GM12878 (cell line): ENCODE measurements around the gene COL25A1. TPM values are rescaled to one million over a fixed set of nuclear protein-coding genes. Genes with fewer than 3 reads are reported as not detected.

ENCODE experiments used
- ATAC-seq: fragments of 200-7000 bp; cut with Tn5 transposase; 3 replicates; pipeline ENCODE4 v1.9.1; 2020; ENCODE audit warnings: mild to moderate bottlenecking, moderate library complexity
- BruUV-seq: library from RNA; stranded (reverse); fragments of 400-500 nt; replicated peaks from 2 replicates; lab custom pipeline; 2021; lab: Mats Ljungman, UMichigan
- CTCF ChIA-PET: fragments of 300-600 bp; sonication (Branson Sonifier 250); formaldehyde crosslinking; extraction: SDS; loops from one replicate; lab custom pipeline; 2021; ENCODE audit warnings: inconsistent platforms; lab: Yijun Ruan, JAX
- POLR2A ChIA-PET: fragments of 350-600 bp; formaldehyde crosslinking; extraction: SDS; loops from one replicate; lab custom pipeline; 2021; ENCODE audit warnings: inconsistent platforms; lab: Charles Lee
- RAD21 ChIA-PET: fragments of 300-600 bp; sonication (Branson Sonifier 250); formaldehyde crosslinking; loops from one replicate; lab custom pipeline; 2023; ENCODE audit warnings: antibody characterized with exemption; ENCODE audit not compliant: unreplicated experiment; lab: Charles Lee
- SMC1A ChIA-PET: fragments of 300-600 bp; sonication (Branson Sonifier 250); formaldehyde crosslinking; loops from one replicate; lab custom pipeline; 2023; ENCODE audit not compliant: unreplicated experiment, uncharacterized antibody; lab: Charles Lee
- DNase-seq: peaks from one replicate; pipeline ENCODE4 v3.0.0-alpha.2; 2011; ENCODE audit warnings: low read depth, low spot score
- FAIRE-seq: peaks from 3 replicates; lab custom pipeline; 2011; peaks lifted over from hg19 to GRCh38; lab: Jason Lieb, UNC
- H2AFZ ChIP-seq: 2 replicates; pipeline ENCODE4 v1.6.0; 2011; ENCODE audit warnings: low read depth, low read length, control low read depth; ENCODE audit not compliant: control insufficient read depth
- H3K27ac ChIP-seq: 2 replicates; pipeline ENCODE4 v1.5.1; 2011; ENCODE audit warnings: control low read depth; ENCODE audit not compliant: control insufficient read depth, insufficient read depth
- H3K27me3 ChIP-seq, 2 experiments: replicated peaks in 1 of 2; 2 replicates each; pipeline versions ENCODE4 v1.6.0 to v1.6.1; 2011; ENCODE audit warnings: low read length in 1 of 2; ENCODE audit not compliant: control insufficient read depth in 2 of 2, insufficient read depth in 2 of 2
- H3K36me3 ChIP-seq, 2 experiments: 2 replicates each; pipeline ENCODE4 v1.5.1; 2011; ENCODE audit warnings: low read length in 1 of 2; ENCODE audit not compliant: control insufficient read depth in 2 of 2, insufficient read depth in 2 of 2
- H3K4me1 ChIP-seq: 2 replicates; pipeline ENCODE4 v1.6.1; 2011; ENCODE audit warnings: mild to moderate bottlenecking, low read length, moderate library complexity, mixed read lengths; ENCODE audit not compliant: control insufficient read depth, insufficient read depth
- H3K4me2 ChIP-seq: 2 replicates; pipeline ENCODE4 v1.6.0; 2011; ENCODE audit warnings: control low read depth; ENCODE audit not compliant: control insufficient read depth, insufficient read depth
- H3K4me3 ChIP-seq: fragments of 200-600 bp; sonication (generic); 2 replicates; pipeline ENCODE4 v1.5.1; 2016
- H3K79me2 ChIP-seq: 2 replicates; pipeline ENCODE4 v1.6.0; 2011; ENCODE audit warnings: low read length; ENCODE audit not compliant: control insufficient read depth, insufficient read depth
- H3K9ac ChIP-seq: 2 replicates; pipeline ENCODE4 v1.8.0; 2011; ENCODE audit warnings: low read length, control low read depth, mixed read lengths; ENCODE audit not compliant: control insufficient read depth, insufficient read depth
- H3K9me3 ChIP-seq: replicated peaks from 3 replicates; pipeline ENCODE4 v1.5.1; 2011; ENCODE audit warnings: mild to moderate bottlenecking, low read length; ENCODE audit not compliant: control insufficient read depth, insufficient read depth
- H4K20me1 ChIP-seq: 2 replicates; pipeline ENCODE4 v1.6.0; 2011; ENCODE audit not compliant: control insufficient read depth, insufficient read depth
- BACH1 ChIP-seq: fragments of 450-650 bp; IDR thresholded peaks from 2 replicates; pipeline ENCODE4 v1.6.1; 2017; ENCODE audit warnings: mild to moderate bottlenecking, borderline replicate concordance
- BHLHE40 ChIP-seq, 2 experiments: fragments of 450-650 bp in 1 of 2; IDR thresholded peaks; 2 replicates each; pipeline ENCODE4 v1.6.1; 2011 to 2017; ENCODE audit warnings: low read depth in 2 of 2, borderline replicate concordance in 1 of 2, improper control_type of control experiment in 1 of 2, low read length in 1 of 2, mild to moderate bottlenecking in 1 of 2
- BMI1 ChIP-seq: fragments of 450-650 bp; IDR thresholded peaks from 2 replicates; pipeline ENCODE4 v1.6.1; 2016; ENCODE audit warnings: mild to moderate bottlenecking, moderate library complexity, borderline replicate concordance
- EED ChIP-seq: sonication (generic); IDR thresholded peaks from 2 replicates; pipeline ENCODE4 v1.6.1; 2016; ENCODE audit warnings: antibody characterized with exemption, low read depth
- KAT2A ChIP-seq: conservative IDR thresholded peaks from 2 replicates; pipeline ENCODE4 v1.6.1; 2011; ENCODE audit warnings: low read depth, low read length; ENCODE audit not compliant: control insufficient read depth
- NBN ChIP-seq: fragments of 450-650 bp; IDR thresholded peaks from 2 replicates; pipeline ENCODE4 v1.6.1; 2016
- NFYB ChIP-seq: IDR thresholded peaks from 2 replicates; pipeline ENCODE4 v1.6.1; 2011; ENCODE audit warnings: low read depth, mild to moderate bottlenecking, low read length, improper control_type of control experiment, moderate library complexity; ENCODE audit not compliant: insufficient read depth
- SREBF1 ChIP-seq: IDR thresholded peaks from 2 replicates; pipeline ENCODE4 v1.6.1; 2012; ENCODE audit warnings: mild to moderate bottlenecking, low read length
- ZBTB4 ChIP-seq: fragments of 450-650 bp; formaldehyde crosslinking; IDR thresholded peaks from 2 replicates; pipeline ENCODE4 v1.4.0; 2022; ENCODE audit warnings: mild to moderate bottlenecking, moderate library complexity
- WGBS: methylation state at CpG from one replicate; pipeline ENCODE4 v1.1.6; 2016; ENCODE audit warnings: low lambda C conversion rate; ENCODE audit not compliant: insufficient replicate concordance, insufficient coverage; ENCODE audit errors: missing lambda C conversion rate; 5-methylcytosine and 5-hydroxymethylcytosine counted together
- in situ Hi-C: fragments of 300-500 bp; cut with MboI; formaldehyde crosslinking; loops from 9 replicates; pipeline ENCODE4 v1.14.3; 2018; ENCODE audit warnings: mixed read lengths
- intact Hi-C: fragments of 100-400 bp; cut with micrococcal nuclease; formaldehyde crosslinking; loops from one replicate; pipeline ENCODE4 v1.14.2; 2022; ENCODE audit not compliant: unreplicated experiment
- polyA plus RNA-seq, 11 experiments: library from polyadenylated mRNA; depleted of rRNA in 4 of 11; unstranded in 6 of 11; stranded (reverse) in 5 of 11; fragments of >200 nt; fragmentation: Nextera tagmentation in 4 of 11; fragmentation: Illumina TruSeq in 1 of 11; extraction: Ambion mirVana in 4 of 11; extraction: Trizol in 1 of 11; gene quantifications; 1 replicate in 1 of 11; 2 replicates in 10 of 11; pipeline versions ENCODE4 v1.2.1 to v1.2.3, GENCODE V29; 2011 to 2016; ENCODE audit warnings: inconsistent platforms in 2 of 11, missing spikeins in 2 of 11, low read depth in 1 of 11
- total RNA-seq, 4 experiments: library from RNA; depleted of rRNA in 3 of 4; stranded (reverse); fragments of >200 nt in 3 of 4; fragmentation: Illumina TruSeq in 1 of 4; extraction: Trizol in 1 of 4; gene quantifications; 2 replicates each; pipeline versions ENCODE4 v1.2.1 to v1.2.3, GENCODE V29; 2013 to 2021
- TF ChIP-seq, protein P1 (sequence below): fragments of 450-650 bp; IDR thresholded peaks from 2 replicates; pipeline ENCODE4 v1.6.1; 2017; ENCODE audit warnings: low read depth, mild to moderate bottlenecking, moderate library complexity
- TF ChIP-seq, protein P2 (sequence below): fragments of 450-650 bp; formaldehyde crosslinking; IDR thresholded peaks from 2 replicates; pipeline ENCODE4 v1.5.0; 2022; ENCODE audit warnings: mild to moderate bottlenecking, missing genetic modification characterization
- TF ChIP-seq, protein P3 (sequence below): fragments of 450-650 bp; IDR thresholded peaks from 2 replicates; pipeline ENCODE4 v1.6.1; 2018; ENCODE audit warnings: borderline replicate concordance, mild to moderate bottlenecking; ENCODE audit not compliant: partially characterized antibody

Gene COL25A1
- total and polyA plus RNA-seq, 10 of the 15 experiments (the other 5 are each of a cell fraction or from before 2014, with no cell fraction given) = 0.01 to 0.26 (median 0.12) TPM; not detected in 6

DNA sequence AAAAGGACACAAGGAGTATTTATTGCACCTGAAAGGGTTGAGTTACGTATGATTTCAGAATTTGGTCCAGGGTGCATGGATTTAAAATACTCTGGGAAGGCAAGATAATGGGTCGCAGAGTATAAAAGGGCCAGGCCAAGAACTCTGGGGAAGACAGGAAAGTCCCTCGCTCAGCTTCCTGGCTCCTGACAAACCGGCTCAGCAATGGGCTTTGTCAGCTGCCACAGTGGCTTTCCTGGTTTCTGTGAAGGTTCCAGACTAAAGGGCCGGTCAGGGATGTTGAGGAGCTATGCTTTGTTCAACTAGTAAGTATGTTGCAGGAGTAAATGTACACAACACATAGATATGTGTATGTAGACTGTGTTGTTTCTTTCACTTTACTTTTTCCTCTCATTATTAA lies 385.2 kb downstream of the COL25A1 start:
- no TSS peak for BruUV-seq
- SMC1A ChIA-PET = no interaction called here
- no peak overlapping the region for H3K9ac ChIP-seq
- no peak for FAIRE-seq
- no peak overlapping the region for H3K4me3 ChIP-seq
- in situ Hi-C loops = no loop called here
- no peaks in the 10 kb centered on the region for H4K20me1 ChIP-seq
- no peak overlapping the region for H3K27ac ChIP-seq
- POLR2A ChIA-PET = no interaction called here
- no peaks in the 10 kb centered on the region; a peak in 1 of 4 replicates for H3K27me3 ChIP-seq
- ATAC-seq = no peak
- CTCF ChIA-PET = interaction anchor here (0.6 kb wide), 1 partner anchor 13 kb away, joined by 3 read pairs; no protein-coding TSS in a partner anchor
- H3K9me3 ChIP-seq = no peaks in the 10 kb centered on the region
- no peaks in the 10 kb centered on the region for H3K4me1 ChIP-seq
- intact Hi-C loops = no loop called here
- no peak for DNase-seq
- RAD21 ChIA-PET = no interaction called here
- no peaks in the 10 kb centered on the region for H3K79me2 ChIP-seq
- no peak overlapping the region for H3K4me2 ChIP-seq
- no peaks in the 10 kb centered on the region for H3K36me3 ChIP-seq
- 38% methylated on average over 5 of the region's 5 CpGs for WGBS
- H2AFZ ChIP-seq = no peak overlapping the region
- TF ChIP-seq, protein P1, sequence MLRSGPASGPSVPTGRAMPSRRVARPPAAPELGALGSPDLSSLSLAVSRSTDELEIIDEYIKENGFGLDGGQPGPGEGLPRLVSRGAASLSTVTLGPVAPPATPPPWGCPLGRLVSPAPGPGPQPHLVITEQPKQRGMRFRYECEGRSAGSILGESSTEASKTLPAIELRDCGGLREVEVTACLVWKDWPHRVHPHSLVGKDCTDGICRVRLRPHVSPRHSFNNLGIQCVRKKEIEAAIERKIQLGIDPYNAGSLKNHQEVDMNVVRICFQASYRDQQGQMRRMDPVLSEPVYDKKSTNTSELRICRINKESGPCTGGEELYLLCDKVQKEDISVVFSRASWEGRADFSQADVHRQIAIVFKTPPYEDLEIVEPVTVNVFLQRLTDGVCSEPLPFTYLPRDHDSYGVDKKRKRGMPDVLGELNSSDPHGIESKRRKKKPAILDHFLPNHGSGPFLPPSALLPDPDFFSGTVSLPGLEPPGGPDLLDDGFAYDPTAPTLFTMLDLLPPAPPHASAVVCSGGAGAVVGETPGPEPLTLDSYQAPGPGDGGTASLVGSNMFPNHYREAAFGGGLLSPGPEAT = no peak
- TF ChIP-seq ZBTB4 (CRISPR knock-in tag) (no peak), EED (no peak), KAT2A (no peak), BMI1 (no peak), NBN (no peak), NFYB (no peak), BHLHE40 (IDR thresholded peaks at IDR 0.05; ENCODE audit: borderline replicate concordance in 1 of 2, low read depth in 2 of 2, low read length in 1 of 2) (no peak), BACH1 (no peak), SREBF1 (no peak)
- TF ChIP-seq, protein P2, sequence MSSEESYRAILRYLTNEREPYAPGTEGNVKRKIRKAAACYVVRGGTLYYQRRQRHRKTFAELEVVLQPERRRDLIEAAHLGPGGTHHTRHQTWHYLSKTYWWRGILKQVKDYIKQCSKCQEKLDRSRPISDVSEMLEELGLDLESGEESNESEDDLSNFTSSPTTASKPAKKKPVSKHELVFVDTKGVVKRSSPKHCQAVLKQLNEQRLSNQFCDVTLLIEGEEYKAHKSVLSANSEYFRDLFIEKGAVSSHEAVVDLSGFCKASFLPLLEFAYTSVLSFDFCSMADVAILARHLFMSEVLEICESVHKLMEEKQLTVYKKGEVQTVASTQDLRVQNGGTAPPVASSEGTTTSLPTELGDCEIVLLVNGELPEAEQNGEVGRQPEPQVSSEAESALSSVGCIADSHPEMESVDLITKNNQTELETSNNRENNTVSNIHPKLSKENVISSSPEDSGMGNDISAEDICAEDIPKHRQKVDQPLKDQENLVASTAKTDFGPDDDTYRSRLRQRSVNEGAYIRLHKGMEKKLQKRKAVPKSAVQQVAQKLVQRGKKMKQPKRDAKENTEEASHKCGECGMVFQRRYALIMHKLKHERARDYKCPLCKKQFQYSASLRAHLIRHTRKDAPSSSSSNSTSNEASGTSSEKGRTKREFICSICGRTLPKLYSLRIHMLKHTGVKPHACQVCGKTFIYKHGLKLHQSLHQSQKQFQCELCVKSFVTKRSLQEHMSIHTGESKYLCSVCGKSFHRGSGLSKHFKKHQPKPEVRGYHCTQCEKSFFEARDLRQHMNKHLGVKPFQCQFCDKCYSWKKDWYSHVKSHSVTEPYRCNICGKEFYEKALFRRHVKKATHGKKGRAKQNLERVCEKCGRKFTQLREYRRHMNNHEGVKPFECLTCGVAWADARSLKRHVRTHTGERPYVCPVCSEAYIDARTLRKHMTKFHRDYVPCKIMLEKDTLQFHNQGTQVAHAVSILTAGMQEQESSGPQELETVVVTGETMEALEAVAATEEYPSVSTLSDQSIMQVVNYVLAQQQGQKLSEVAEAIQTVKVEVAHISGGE = no peak
- TF ChIP-seq, protein P3, sequence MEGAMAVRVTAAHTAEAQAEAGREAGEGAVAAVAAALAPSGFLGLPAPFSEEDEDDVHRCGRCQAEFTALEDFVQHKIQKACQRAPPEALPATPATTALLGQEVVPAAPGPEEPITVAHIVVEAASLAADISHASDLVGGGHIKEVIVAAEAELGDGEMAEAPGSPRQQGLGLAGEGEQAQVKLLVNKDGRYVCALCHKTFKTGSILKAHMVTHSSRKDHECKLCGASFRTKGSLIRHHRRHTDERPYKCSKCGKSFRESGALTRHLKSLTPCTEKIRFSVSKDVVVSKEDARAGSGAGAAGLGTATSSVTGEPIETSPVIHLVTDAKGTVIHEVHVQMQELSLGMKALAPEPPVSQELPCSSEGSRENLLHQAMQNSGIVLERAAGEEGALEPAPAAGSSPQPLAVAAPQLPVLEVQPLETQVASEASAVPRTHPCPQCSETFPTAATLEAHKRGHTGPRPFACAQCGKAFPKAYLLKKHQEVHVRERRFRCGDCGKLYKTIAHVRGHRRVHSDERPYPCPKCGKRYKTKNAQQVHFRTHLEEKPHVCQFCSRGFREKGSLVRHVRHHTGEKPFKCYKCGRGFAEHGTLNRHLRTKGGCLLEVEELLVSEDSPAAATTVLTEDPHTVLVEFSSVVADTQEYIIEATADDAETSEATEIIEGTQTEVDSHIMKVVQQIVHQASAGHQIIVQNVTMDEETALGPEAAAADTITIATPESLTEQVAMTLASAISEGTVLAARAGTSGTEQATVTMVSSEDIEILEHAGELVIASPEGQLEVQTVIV = no peak
